Endothelial cell of umbilical vein (primary cell): Measurements from ENCODE around the gene SMIM30. TPM values are rescaled to one million over a fixed set of nuclear protein-coding genes. Genes with fewer than 3 reads are reported as not detected.

Source experiments
- BruUV-seq: library from RNA; stranded (reverse); fragments of 400-500 nt; replicated peaks from 2 replicates; lab custom pipeline; 2021; lab: Mats Ljungman, UMichigan
- CTCF ChIA-PET: fragments of 300-600, 350-600 bp; sonication (Branson Sonifier 250); formaldehyde crosslinking; loops from one replicate; lab custom pipeline; 2021; ENCODE audit warnings: antibody characterized with exemption, inconsistent platforms; lab: Charles Lee
- POLR2A ChIA-PET: fragments of 300-600, 350-600 bp; sonication (Branson Sonifier 250); formaldehyde crosslinking; loops from one replicate; lab custom pipeline; 2021; ENCODE audit warnings: antibody characterized with exemption, inconsistent platforms; lab: Charles Lee
- DNase-seq: peaks from one replicate; pipeline ENCODE4 v3.0.0-alpha.2; 2011; ENCODE audit warnings: low read depth, low spot score
- FAIRE-seq: peaks from 2 replicates; lab custom pipeline; 2011; peaks lifted over from hg19 to GRCh38; lab: Jason Lieb, UNC
- H2AFZ ChIP-seq: 2 replicates; pipeline ENCODE4 v1.6.0; 2012; ENCODE audit warnings: low read depth, low read length, control low read depth, inconsistent platforms
- H3K27ac ChIP-seq: 2 replicates; pipeline ENCODE4 v1.5.1; 2011; ENCODE audit warnings: low read depth, mild to moderate bottlenecking, control low read depth, low read length, moderate library complexity; ENCODE audit not compliant: insufficient read depth
- H3K27me3 ChIP-seq, 2 experiments: 2 replicates each; pipeline versions ENCODE4 v1.6.0 to v1.6.1; 2011; ENCODE audit warnings: low read length in 2 of 2, mixed read lengths in 1 of 2; ENCODE audit not compliant: control insufficient read depth in 2 of 2, insufficient read depth in 2 of 2
- H3K36me3 ChIP-seq, 2 experiments: 2 replicates in 1 of 2; 3 replicates in 1 of 2; pipeline ENCODE4 v1.5.1; 2011; ENCODE audit warnings: low read length in 2 of 2, mild to moderate bottlenecking in 1 of 2, moderate library complexity in 1 of 2; ENCODE audit not compliant: control insufficient read depth in 2 of 2, insufficient read depth in 2 of 2; ENCODE audit errors: extremely low read depth in 1 of 2
- H3K4me1 ChIP-seq: 3 replicates; pipeline ENCODE4 v1.5.1; 2011; ENCODE audit warnings: mild to moderate bottlenecking, low read length; ENCODE audit not compliant: control insufficient read depth, insufficient read depth; ENCODE audit errors: extremely low read depth
- H3K4me2 ChIP-seq: 2 replicates; pipeline ENCODE4 v1.6.1; 2011; ENCODE audit warnings: low read length, control low read depth, mixed read lengths; ENCODE audit not compliant: insufficient read depth
- H3K4me3 ChIP-seq, 3 experiments: fragments of 200-600 bp in 1 of 3; sonication (generic), shearing (Covaris generic) in 1 of 3; replicated peaks in 1 of 3; 2 replicates each; pipeline ENCODE4 v1.5.1; 2011 to 2016; ENCODE audit warnings: control low read depth in 3 of 3, low read length in 3 of 3, mild to moderate bottlenecking in 2 of 3, inconsistent platforms in 1 of 3, low read depth in 1 of 3, moderate library complexity in 1 of 3; ENCODE audit not compliant: insufficient read depth in 1 of 3
- H3K79me2 ChIP-seq: 2 replicates; pipeline ENCODE4 v1.6.0; 2012; ENCODE audit warnings: low read length, inconsistent platforms; ENCODE audit not compliant: control insufficient read depth, insufficient read depth
- H3K9ac ChIP-seq: replicated peaks from 2 replicates; pipeline ENCODE3; 2011; ENCODE audit warnings: low read length, control low read depth; ENCODE audit not compliant: insufficient read depth; ENCODE audit errors: extremely low read depth
- H3K9me1 ChIP-seq: replicated peaks from 3 replicates; pipeline ENCODE4 v1.6.0; 2011; ENCODE audit warnings: mild to moderate bottlenecking, low read length; ENCODE audit not compliant: control insufficient read depth, insufficient read depth; ENCODE audit errors: extremely low read depth
- H3K9me3 ChIP-seq: replicated peaks from 2 replicates; pipeline ENCODE4 v1.5.1; 2012; ENCODE audit warnings: low read length, inconsistent platforms; ENCODE audit not compliant: control insufficient read depth, insufficient read depth
- H4K20me1 ChIP-seq: replicated peaks from 2 replicates; pipeline ENCODE3; 2011; ENCODE audit warnings: mild to moderate bottlenecking, low read length; ENCODE audit not compliant: control insufficient read depth, insufficient read depth; ENCODE audit errors: extremely low read depth
- EZH2 ChIP-seq: IDR thresholded peaks from 2 replicates; pipeline ENCODE4 v1.6.1; 2012; ENCODE audit warnings: borderline replicate concordance, low read depth, mild to moderate bottlenecking, moderate library complexity, low read length, inconsistent platforms; ENCODE audit not compliant: severe bottlenecking
- FOS ChIP-seq: IDR thresholded peaks from 2 replicates; pipeline ENCODE4 v1.6.1; 2011; ENCODE audit warnings: mild to moderate bottlenecking, low read length, moderate library complexity, borderline replicate concordance; ENCODE audit not compliant: insufficient read depth
- GATA2 ChIP-seq: IDR thresholded peaks from 2 replicates; pipeline ENCODE4 v1.7.0; 2011; ENCODE audit warnings: low read depth, mild to moderate bottlenecking, moderate library complexity, mixed read lengths, low read length; ENCODE audit not compliant: insufficient read length, insufficient read depth
- JUN ChIP-seq: IDR thresholded peaks from 2 replicates; pipeline ENCODE4 v1.6.1; 2011; ENCODE audit warnings: borderline replicate concordance, low read depth; ENCODE audit not compliant: insufficient read length, insufficient read depth
- MYC ChIP-seq: IDR thresholded peaks from one replicate; pipeline ENCODE4 v1.6.1; 2011; ENCODE audit warnings: mild to moderate bottlenecking, low read depth, low read length
- POLR2A ChIP-seq: IDR thresholded peaks from 2 replicates; pipeline ENCODE4 v1.6.1; 2012; ENCODE audit warnings: low read depth, mild to moderate bottlenecking, control low read depth, low read length
- POLR2AphosphoS5 ChIP-seq: IDR thresholded peaks from 2 replicates; pipeline ENCODE4 v1.6.1; 2012; ENCODE audit warnings: low read depth, mild to moderate bottlenecking, control low read depth, low read length, moderate library complexity; ENCODE audit not compliant: insufficient read depth
- dilution Hi-C: fragments of 300-500 bp; cut with MboI; formaldehyde crosslinking; loops from one replicate; pipeline ENCODE4 v1.15.0; 2019; ENCODE audit warnings: low sequenced_read_pairs; ENCODE audit not compliant: extremely low pct_ligation_motif_present
- intact Hi-C: fragments of 100-400 bp; cut with micrococcal nuclease; formaldehyde crosslinking; loops from one replicate; pipeline ENCODE4 v1.10.0; 2022
- polyA plus RNA-seq, 4 experiments: library from polyadenylated mRNA; depleted of rRNA in 3 of 4; stranded (reverse) in 3 of 4; unstranded in 1 of 4; fragments of >200 nt; gene quantifications; 2 replicates each; pipeline versions ENCODE4 v1.2.1 to v1.2.3, GENCODE V29; 2011 to 2012; ENCODE audit warnings: missing spikeins in 1 of 4
- total RNA-seq: library from RNA; stranded (reverse); gene quantifications from 2 replicates; pipeline ENCODE4 v1.2.3, GENCODE V29; 2021
- TF ChIP-seq, protein P1 (sequence below): IDR thresholded peaks from 2 replicates; pipeline ENCODE4 v1.6.1; 2011; ENCODE audit not compliant: insufficient read depth, insufficient read length
- TF ChIP-seq, protein P2 (sequence below), 2 donors: IDR thresholded peaks; 1 replicate in 1 of 2; 2 replicates in 1 of 2; pipeline ENCODE4 v1.5.1; 2011; ENCODE audit warnings: low read length in 2 of 2, mild to moderate bottlenecking in 2 of 2, moderate library complexity in 2 of 2, control low read depth in 1 of 2, inconsistent platforms in 1 of 2, low read depth in 1 of 2; ENCODE audit not compliant: insufficient read depth in 1 of 2; ENCODE audit errors: extremely low read depth in 1 of 2

Gene SMIM30
- total and polyA plus RNA-seq, 2 donors (not counting 3 experiments of a cell fraction or from before 2014, with no cell fraction given), result 26.3 to 39.1 TPM

DNA sequence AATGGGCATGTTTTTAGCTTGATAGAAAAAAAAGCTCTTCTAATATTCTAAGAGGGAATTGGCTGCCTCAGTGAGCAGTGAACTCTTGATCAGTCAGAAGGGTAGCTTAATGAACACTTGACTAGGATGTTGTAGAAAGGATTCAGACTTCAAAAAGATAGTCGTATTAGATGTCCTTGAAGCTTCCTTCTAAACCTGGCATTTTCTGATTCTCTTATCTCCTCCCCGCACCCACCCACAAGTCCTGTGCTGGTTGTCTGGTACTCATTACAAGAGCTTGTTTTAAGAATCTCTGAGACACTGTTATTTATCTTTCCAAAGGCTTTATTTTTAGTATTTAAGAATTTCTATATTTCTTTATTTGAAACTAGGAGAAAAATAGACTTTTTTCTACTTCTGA is 7.4 kb upstream of the SMIM30 start:
- Histone ChIP-seq H3K4me2 (no peak overlapping the region), H3K27me3 (peaks cover 4 to 6% of the 10 kb centered on the region in 2 experiments), H3K4me3 (no peak overlapping the region), H2AFZ (no peak overlapping the region), H3K9me1 (no peaks in the 10 kb centered on the region), H3K9ac (no peak overlapping the region), H3K36me3 (no peaks in the 10 kb centered on the region), H3K79me2 (no peaks in the 10 kb centered on the region), H4K20me1 (no peaks in the 10 kb centered on the region), H3K9me3 (no peaks in the 10 kb centered on the region), H3K4me1 (no peaks in the 10 kb centered on the region), H3K27ac (no peak overlapping the region)
- ChIA-PET POLR2A (no interaction called here), CTCF (interaction anchor here (0.8 to 1.0 kb wide), 2 partner anchors 39 to 49 kb away, joined by 3 read pairs; partner anchors contain the start of gene GPR85)
- no TSS peak for BruUV-seq
- no peak for DNase-seq
- no peak for FAIRE-seq
- TF ChIP-seq, protein P1, sequence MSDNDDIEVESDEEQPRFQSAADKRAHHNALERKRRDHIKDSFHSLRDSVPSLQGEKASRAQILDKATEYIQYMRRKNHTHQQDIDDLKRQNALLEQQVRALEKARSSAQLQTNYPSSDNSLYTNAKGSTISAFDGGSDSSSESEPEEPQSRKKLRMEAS, result no peak
- TF ChIP-seq FOS, result no peak
- intact Hi-C loops (no loop called here), dilution Hi-C loops (no loop called here)

DNA sequence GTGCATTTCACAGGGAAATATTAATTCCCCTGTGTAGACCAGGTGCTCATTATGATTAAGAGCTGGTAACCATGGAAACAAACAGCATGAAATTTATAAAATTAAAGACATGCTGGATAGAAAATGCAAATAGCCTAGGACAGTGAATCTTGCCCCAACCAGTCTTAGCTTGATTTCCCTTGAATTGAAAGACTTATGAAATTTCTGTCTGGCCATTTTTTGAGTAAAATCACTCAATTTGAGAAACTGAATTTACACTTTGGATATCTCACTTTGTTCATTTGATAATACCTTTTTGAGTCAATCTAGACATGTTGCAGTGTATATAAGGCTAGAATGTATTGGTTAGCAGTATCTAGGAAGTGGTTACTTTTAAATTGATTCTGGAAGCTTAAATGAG is 4.4 kb upstream of the SMIM30 start:
- Histone ChIP-seq H3K4me1 (peaks cover 6% of the 10 kb centered on the region), H3K27me3 (peaks cover 2 to 9% of the 10 kb centered on the region in 2 experiments), H3K9me1 (no peaks in the 10 kb centered on the region), H3K36me3 (no peaks in the 10 kb centered on the region), H3K79me2 (no peaks in the 10 kb centered on the region), H2AFZ (no peak overlapping the region), H3K4me2 (no peak overlapping the region), H3K9me3 (no peaks in the 10 kb centered on the region), H4K20me1 (no peaks in the 10 kb centered on the region), H3K27ac (no peak overlapping the region), H3K9ac (no peak overlapping the region), H3K4me3 (no peak overlapping the region)
- DNase-seq (no peak), FAIRE-seq (no peak)
- BruUV-seq, result no TSS peak
- POLR2A ChIA-PET, result no interaction called here
- CTCF ChIA-PET, result no interaction called here
- dilution Hi-C loops, result no loop called here
- TF ChIP-seq GATA2, result no peak
- TF ChIP-seq, protein P1, result no peak
- TF ChIP-seq POLR2AphosphoS5, result no peak
- TF ChIP-seq JUN, result no peak
- TF ChIP-seq, protein P2, sequence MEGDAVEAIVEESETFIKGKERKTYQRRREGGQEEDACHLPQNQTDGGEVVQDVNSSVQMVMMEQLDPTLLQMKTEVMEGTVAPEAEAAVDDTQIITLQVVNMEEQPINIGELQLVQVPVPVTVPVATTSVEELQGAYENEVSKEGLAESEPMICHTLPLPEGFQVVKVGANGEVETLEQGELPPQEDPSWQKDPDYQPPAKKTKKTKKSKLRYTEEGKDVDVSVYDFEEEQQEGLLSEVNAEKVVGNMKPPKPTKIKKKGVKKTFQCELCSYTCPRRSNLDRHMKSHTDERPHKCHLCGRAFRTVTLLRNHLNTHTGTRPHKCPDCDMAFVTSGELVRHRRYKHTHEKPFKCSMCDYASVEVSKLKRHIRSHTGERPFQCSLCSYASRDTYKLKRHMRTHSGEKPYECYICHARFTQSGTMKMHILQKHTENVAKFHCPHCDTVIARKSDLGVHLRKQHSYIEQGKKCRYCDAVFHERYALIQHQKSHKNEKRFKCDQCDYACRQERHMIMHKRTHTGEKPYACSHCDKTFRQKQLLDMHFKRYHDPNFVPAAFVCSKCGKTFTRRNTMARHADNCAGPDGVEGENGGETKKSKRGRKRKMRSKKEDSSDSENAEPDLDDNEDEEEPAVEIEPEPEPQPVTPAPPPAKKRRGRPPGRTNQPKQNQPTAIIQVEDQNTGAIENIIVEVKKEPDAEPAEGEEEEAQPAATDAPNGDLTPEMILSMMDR (IDR thresholded peaks at IDR 0.05; ENCODE audit: extremely low read depth in 1 of 2, insufficient read depth in 1 of 2, low read depth in 1 of 2, low read length in 2 of 2), result no peak
- no peak for TF ChIP-seq MYC
- no peak for TF ChIP-seq EZH2
- TF ChIP-seq FOS, result no peak
- no peak for TF ChIP-seq POLR2A
- intact Hi-C loops, result no loop called here
